GM18519 (cell line): ENCODE data around the gene DBR1.

Experiments used
- ATAC-seq: cut with Tn5 transposase; IDR thresholded peaks from one replicate; pipeline ENCODE4 v1.9.1; 2021; ENCODE audit warnings: mild to moderate bottlenecking, moderate library complexity; ENCODE audit not compliant: unreplicated experiment, low FRiP score

DBR1 gene

GRCh38 chr3:138125548-138126221 lies 49.0 kb downstream of the DBR1 start:
- ATAC-seq = no peak

- no peak for ATAC-seq
Measured at GRCh38 chr3:138124706-138125355, 49.9 kb downstream of the DBR1 start.

GRCh38 chr3:138124188-138124587 lies 50.5 kb downstream of the DBR1 start:
- ATAC-seq = no peak

GRCh38 chr3:138119423-138119766 lies 55.3 kb downstream of the DBR1 start:
- no peak for ATAC-seq

- ATAC-seq = peak; percentile 60
Measured at GRCh38 chr3:138118612-138119422, 55.9 kb downstream of the DBR1 start.

GRCh38 chr3:138114988-138115971 lies 59.4 kb downstream of the DBR1 start, which contains the start of gene DZIP1L:
Gene DZIP1L (minus strand): TSS chr3:138115608. CDS start chr3:138103971, 11,637 bp downstream.
- ATAC-seq = no peak

GRCh38 chr3:138114431-138114918 lies 60.2 kb downstream of the DBR1 start:
- ATAC-seq = no peak

- no peak for ATAC-seq
Measured at GRCh38 chr3:138113326-138113725, 61.4 kb downstream of the DBR1 start.

GRCh38 chr3:138112362-138112761 lies 62.4 kb downstream of the DBR1 start:
- ATAC-seq = no peak
